Urinary bladder (tissue), 4 donors: ENCODE results near the gene SLC25A45. TPM values are rescaled to one million over a fixed set of nuclear protein-coding genes. Genes with fewer than 3 reads are reported as not detected.

Experiments used
- DNase-seq: peaks from one replicate; pipeline ENCODE4 v3.0.0-alpha.2; 2015; ENCODE audit errors: extremely low spot score
- H3K27ac ChIP-seq: one replicate; pipeline ENCODE4 v1.5.1; 2013; ENCODE audit warnings: low read depth, mild to moderate bottlenecking, moderate library complexity
- H3K36me3 ChIP-seq: one replicate; pipeline ENCODE4 v1.6.1; 2013; ENCODE audit warnings: mild to moderate bottlenecking, moderate library complexity; ENCODE audit not compliant: insufficient read depth
- H3K4me1 ChIP-seq: one replicate; pipeline ENCODE4 v1.6.1; 2013; ENCODE audit warnings: mild to moderate bottlenecking, moderate library complexity; ENCODE audit not compliant: insufficient read depth
- H3K4me3 ChIP-seq: one replicate; pipeline ENCODE4 v1.5.1; 2013; ENCODE audit warnings: low read depth, low read length
- WGBS: extraction: QIAGEN DNeasy Blood & Tissue Kit; methylation state at CpG from one replicate; pipeline ENCODE4 v1.1.7; 2013; 5-methylcytosine and 5-hydroxymethylcytosine counted together
- polyA plus RNA-seq: library from polyadenylated mRNA; stranded (reverse); fragments of 200-250 nt; gene quantifications from one replicate; pipeline ENCODE4 v1.2.3, GENCODE V29; 2013
- total RNA-seq: library from RNA; depleted of rRNA; stranded (reverse); fragments of >200 nt; gene quantifications from one replicate; pipeline ENCODE4 v1.2.3, GENCODE V29; 2014
- donor health status: healthy with polysubstance abuse.
- donor health status: healthy.

Gene SLC25A45
- total and polyA plus RNA-seq, 2 donors, result 4.3 to 5.0 TPM

- Histone ChIP-seq H3K27ac (peak overlapping the region; percentile 98), H3K36me3 (no peaks in the 10 kb centered on the region), H3K4me1 (no peaks in the 10 kb centered on the region), H3K4me3 (peak overlapping the region; percentile 87)
- WGBS, result 4% methylated on average over 18 of the region's 18 CpGs
- DNase-seq, result no peak
Measured at GRCh38 chr11:65424205-65425104, 42.0 kb upstream of the SLC25A45 start.

DNA sequence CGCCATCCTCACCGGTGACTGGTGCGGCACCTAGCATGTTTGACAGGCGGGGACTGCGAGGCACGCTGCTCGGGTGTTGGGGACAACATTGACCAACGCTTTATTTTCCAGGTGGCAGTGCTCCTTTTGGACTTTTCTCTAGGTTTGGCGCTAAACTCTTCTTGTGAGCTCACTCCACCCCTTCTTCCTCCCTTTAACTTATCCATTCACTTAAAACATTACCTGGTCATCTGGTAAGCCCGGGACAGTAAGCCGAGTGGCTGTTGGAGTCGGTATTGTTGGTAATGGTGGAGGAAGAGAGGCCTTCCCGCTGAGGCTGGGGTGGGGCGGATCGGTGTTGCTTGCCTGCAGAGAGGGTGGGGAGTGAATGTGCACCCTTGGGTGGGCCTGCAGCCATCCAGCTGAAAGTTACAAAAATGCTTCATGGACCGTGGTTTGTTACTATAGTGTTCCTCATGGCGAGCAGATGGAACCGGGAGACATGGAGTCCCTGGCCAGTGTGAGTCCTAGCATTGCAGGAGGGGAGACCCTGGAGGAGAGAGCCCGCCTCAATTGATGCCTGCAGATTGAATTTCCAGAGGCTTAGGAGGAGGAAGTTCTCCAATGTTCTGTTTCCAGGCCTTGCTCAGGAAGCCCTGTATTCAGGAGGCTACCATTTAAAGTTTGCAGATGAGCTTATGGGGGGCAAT, 41.2 kb upstream of the SLC25A45 start:
- DNase-seq, result no peak
- 19% methylated on average over 19 of the region's 19 CpGs for WGBS
- Histone ChIP-seq H3K4me3 (peak overlapping the region; percentile 87), H3K27ac (peak overlapping the region; percentile 98), H3K4me1 (no peaks in the 10 kb centered on the region), H3K36me3 (no peaks in the 10 kb centered on the region)

- DNase-seq, result peak; percentile 90
- H3K4me1 ChIP-seq, result no peaks in the 10 kb centered on the region
- H3K4me3 ChIP-seq, result peak within 1 kb of the TSS; percentile 87
- H3K27ac ChIP-seq, result peak within 1 kb of the TSS; percentile 99
- 8% methylated on average over 40 of the region's 40 CpGs for WGBS
- no peaks in the 10 kb centered on the region for H3K36me3 ChIP-seq
Measured at GRCh38 chr11:65422633-65423515, 40.4 kb upstream of the SLC25A45 start, which contains the start of gene NEAT1. NEAT1 (plus strand) TSS chr11:65422798.

GRCh38 chr11:65421794-65422632, 39.6 kb upstream of the SLC25A45 start:
- WGBS, result under 1% methylated on average over 68 of the region's 68 CpGs
- no peaks in the 10 kb centered on the region for H3K4me1 ChIP-seq

DNA sequence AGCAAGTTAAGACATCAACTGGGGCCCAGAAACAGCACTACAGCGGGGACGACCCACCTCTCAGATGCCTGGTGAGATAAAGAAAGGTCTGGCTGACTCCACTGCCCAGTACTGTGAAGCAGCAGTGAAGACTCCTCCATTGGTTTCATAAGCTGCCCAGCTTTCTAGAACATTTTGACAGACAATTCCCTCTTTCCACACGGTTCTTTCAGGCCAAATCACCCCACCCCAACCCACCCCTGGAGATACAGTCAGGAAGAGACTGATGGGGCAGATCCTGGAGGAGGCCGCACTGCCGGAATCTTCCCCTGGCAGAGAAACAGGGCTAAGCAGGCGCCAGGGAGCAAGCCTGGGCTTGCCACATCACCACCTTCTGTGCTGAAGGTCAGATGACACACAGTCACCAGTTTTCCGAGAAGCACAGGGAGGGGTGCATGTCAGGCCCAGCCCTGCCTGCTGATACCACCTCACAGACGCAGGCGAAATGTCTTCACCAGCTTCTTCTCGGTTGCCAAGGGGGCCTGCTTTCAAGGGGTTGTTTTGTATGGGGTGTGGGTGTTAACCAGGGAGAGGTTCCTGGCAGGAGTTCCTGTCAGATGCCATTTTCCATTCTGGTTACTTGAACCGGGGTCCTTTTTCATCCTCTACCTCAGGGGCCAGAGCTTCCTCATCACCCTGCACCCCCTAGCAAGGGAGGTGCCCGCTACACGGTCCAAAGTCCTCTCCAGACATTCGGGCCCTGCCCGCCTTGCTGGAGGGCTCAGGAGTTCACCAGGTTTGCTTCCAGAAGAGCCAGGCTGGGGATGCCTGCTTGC, 38.7 kb upstream of the SLC25A45 start:
- WGBS, result 5% methylated on average over 15 of the region's 15 CpGs
- peak overlapping the region; percentile 99 for H3K27ac ChIP-seq
- H3K4me1 ChIP-seq, result no peaks in the 10 kb centered on the region
- DNase-seq, result no peak
- peak overlapping the region; percentile 44 for H3K4me3 ChIP-seq
- no peaks in the 10 kb centered on the region for H3K36me3 ChIP-seq

More at GRCh38 chr11:65421794-65422632, 39.6 kb upstream of the SLC25A45 start:
- peak; percentile 92 for DNase-seq
- no peaks in the 10 kb centered on the region for H3K36me3 ChIP-seq
- peak overlapping the region; percentile 87 for H3K4me3 ChIP-seq
- H3K27ac ChIP-seq, result peak overlapping the region; percentile 99

GRCh38 chr11:65420506-65420905, 38.1 kb upstream of the SLC25A45 start:
- Histone ChIP-seq H3K4me3 (no peak overlapping the region), H3K4me1 (no peaks in the 10 kb centered on the region)
- 74% methylated on average over 2 of the region's 2 CpGs for WGBS

GRCh38 chr11:65419772-65420481, 37.5 kb upstream of the SLC25A45 start:
- Histone ChIP-seq H3K4me3 (no peak overlapping the region), H3K27ac (peak overlapping the region; percentile 96), H3K4me1 (no peaks in the 10 kb centered on the region), H3K36me3 (no peaks in the 10 kb centered on the region)
- under 1% methylated on average over 6 of the region's 6 CpGs for WGBS
- no peak for DNase-seq

More at GRCh38 chr11:65420506-65420905, 38.1 kb upstream of the SLC25A45 start:
- no peak for DNase-seq
- peak overlapping the region; percentile 96 for H3K27ac ChIP-seq
- H3K36me3 ChIP-seq, result no peaks in the 10 kb centered on the region

- Histone ChIP-seq H3K4me3 (peak overlapping the region; percentile 9), H3K36me3 (no peaks in the 10 kb centered on the region), H3K27ac (peak overlapping the region; percentile 96), H3K4me1 (no peaks in the 10 kb centered on the region)
- DNase-seq, result no peak
- 29% methylated on average over 7 of the region's 7 CpGs for WGBS
Measured at GRCh38 chr11:65419460-65419771, 37.0 kb upstream of the SLC25A45 start.

- DNase-seq, result peak; percentile 86
- 2% methylated on average over 15 of the region's 15 CpGs for WGBS
- Histone ChIP-seq H3K4me1 (no peaks in the 10 kb centered on the region), H3K27ac (peak overlapping the region; percentile 96), H3K36me3 (no peaks in the 10 kb centered on the region), H3K4me3 (peak overlapping the region; percentile 9)
Measured at GRCh38 chr11:65418681-65419459, 36.4 kb upstream of the SLC25A45 start.

DNA sequence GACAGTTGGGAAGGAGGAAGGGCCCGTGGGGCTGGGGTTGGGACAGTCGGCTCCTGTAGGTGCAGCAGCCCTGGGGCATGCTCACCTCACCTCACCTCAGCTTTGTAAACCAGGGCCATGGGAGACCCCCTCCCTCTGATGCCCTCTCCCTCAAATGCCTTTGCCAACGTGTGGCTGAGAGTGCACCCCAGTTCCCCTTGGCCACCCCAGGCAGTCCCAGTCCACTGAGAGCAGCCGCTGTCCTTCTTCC, 35.9 kb upstream of the SLC25A45 start:
- Histone ChIP-seq H3K36me3 (no peaks in the 10 kb centered on the region), H3K27ac (peak overlapping the region; percentile 96), H3K4me1 (no peaks in the 10 kb centered on the region), H3K4me3 (no peak overlapping the region)
- DNase-seq, result no peak
- WGBS, result 1% methylated on average over 4 of the region's 4 CpGs

DNA sequence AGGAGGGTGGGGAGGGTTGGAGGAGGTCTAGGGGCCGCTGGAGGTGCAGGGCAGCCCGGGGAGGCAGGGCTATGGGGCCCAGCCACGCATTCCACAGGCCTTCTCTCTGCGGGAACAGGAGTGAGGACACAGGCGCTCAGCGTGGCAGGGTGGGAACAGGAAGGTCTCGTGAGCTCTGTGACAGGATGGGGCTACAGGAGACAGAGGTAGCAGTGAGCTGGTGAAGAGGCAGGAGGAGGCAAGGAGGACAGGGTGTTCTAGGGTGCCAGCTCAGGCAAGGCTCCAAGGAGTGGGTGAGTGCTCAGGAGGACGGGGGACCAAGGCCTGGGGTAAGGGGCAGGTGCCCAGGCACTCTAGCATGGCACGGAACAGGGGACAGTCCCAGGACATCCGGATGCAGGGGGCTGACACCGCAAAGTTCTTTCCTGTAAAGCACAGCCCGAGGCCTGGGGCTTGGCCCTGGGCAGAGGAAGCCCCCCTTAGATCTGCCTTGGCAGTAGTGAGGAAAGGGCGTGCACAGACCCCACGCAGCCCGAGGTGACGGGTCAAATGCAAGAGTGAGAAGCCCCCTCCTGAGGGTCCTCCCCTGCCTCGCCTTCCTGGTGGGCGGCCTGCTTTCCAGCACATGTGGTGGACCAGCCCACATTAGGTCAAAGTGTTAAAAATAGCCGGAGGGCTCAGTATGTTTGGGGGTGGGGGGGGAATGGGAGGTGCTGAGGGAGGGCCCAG, 35.4 kb upstream of the SLC25A45 start:
- Histone ChIP-seq H3K4me1 (no peaks in the 10 kb centered on the region), H3K27ac (peak overlapping the region; percentile 96), H3K4me3 (peak overlapping the region; percentile 6), H3K36me3 (no peaks in the 10 kb centered on the region)
- no peak for DNase-seq
- WGBS, result 10% methylated on average over 19 of the region's 19 CpGs
